Measurements from ENCODE around the gene PM20D1. TPM values are rescaled to one million over a fixed set of nuclear protein-coding genes. Genes with fewer than 3 reads are reported as not detected.
"Not testable (repeated sequence)": the region's sequence is repeated elsewhere in the genome, so short reads cannot be mapped to it uniquely, and the experiment has no call there.

Gene PM20D1
- total and polyA plus RNA-seq, 2 donors (not counting 1 experiment from before 2014, with no cell fraction given): 2.0 to 3.3 TPM

DNA sequence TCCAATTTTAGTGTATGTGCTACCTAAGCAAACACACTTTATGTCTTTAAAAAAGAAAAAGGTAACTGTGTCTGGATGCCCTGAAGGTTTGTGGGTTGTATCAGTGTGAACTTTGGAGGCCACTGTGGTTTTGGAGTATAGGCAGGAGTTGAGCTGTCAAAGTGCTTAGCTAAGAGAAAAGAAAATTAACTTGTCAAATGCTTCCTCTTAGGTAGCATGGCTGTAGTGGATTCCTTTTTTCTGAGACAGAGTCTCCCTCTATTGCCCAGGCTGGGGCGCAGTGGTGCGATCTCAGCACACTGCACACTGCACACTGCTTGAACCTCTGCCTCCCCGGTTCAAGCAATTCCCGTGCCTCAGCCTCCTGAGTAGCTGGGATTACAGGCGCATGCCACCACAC is 25.8 kb downstream of the PM20D1 start:
- no peak for TF ChIP-seq EZH2 (IDR thresholded peaks at IDR 0.05; ENCODE audit: borderline replicate concordance, insufficient read depth, low read depth, low read length, poor library complexity, severe bottlenecking)
- TF ChIP-seq CTCF (IDR thresholded peaks at IDR 0.05): no peak
- ChIA-PET POLR2A (interaction anchor here (1.2 kb wide), 1 partner anchor 49 kb away, joined by 3 read pairs; the partner anchor contains the start of gene RAB29), CTCF (interaction anchor here (0.6 to 1.6 kb wide), 4 partner anchors 30 to 156 kb away, joined by 3 to 6 read pairs (median 3); no protein-coding TSS in a partner anchor)
- Mint-ChIP-seq H3K9me3 (ENCODE audit: insufficient read depth) (no peaks in the 10 kb centered on the region), H3K4me1 (peaks cover 32% of the 10 kb centered on the region), H3K27ac (no peak overlapping the region), H3K27me3 (no peaks in the 10 kb centered on the region), H3K4me3 (peak overlapping the region; percentile 26)
- Histone ChIP-seq H3K27me3 (replicated peaks in 1 of 4; ENCODE audit: control extremely low read depth in 1 of 4, control insufficient read depth in 3 of 4, insufficient read depth in 4 of 4, low read length in 3 of 4) (no peaks in the 10 kb centered on the region), H3K79me2 (ENCODE audit: control insufficient read depth, insufficient read depth, low read length) (no peaks in the 10 kb centered on the region), H4K20me1 (ENCODE audit: control insufficient read depth, insufficient read depth, low read length, poor library complexity, severe bottlenecking) (no peaks in the 10 kb centered on the region), H3K27ac (ENCODE audit: low read length in 2 of 2) (no peak overlapping the region), H2AFZ (ENCODE audit: insufficient read depth, low read depth, low read length, poor library complexity, severe bottlenecking) (no peak overlapping the region), H3K9ac (ENCODE audit: low read length) (no peak overlapping the region), H3K36me3 (replicated peaks in 1 of 2; ENCODE audit: control extremely low read depth in 1 of 2, control insufficient read depth in 1 of 2, extremely low read depth in 1 of 2, insufficient read depth in 2 of 2, low read length in 1 of 2) (no peaks in the 10 kb centered on the region), H3K4me1 (ENCODE audit: control insufficient read depth in 2 of 2, insufficient read depth in 2 of 2, low read length in 2 of 2) (peaks cover 0 to 32% of the 10 kb centered on the region in 2 donors), H3K4me2 (replicated peaks; ENCODE audit: low read depth, low read length, poor library complexity, severe bottlenecking) (no peak overlapping the region), H3K4me3 (ENCODE audit: control extremely low read depth in 1 of 5, extremely low read depth in 1 of 5, insufficient read depth in 1 of 5, low read depth in 2 of 5, low read length in 4 of 5) (no peak overlapping the region), H3K9me3 (ENCODE audit: control extremely low read depth in 1 of 3, control insufficient read depth in 2 of 3, insufficient read depth in 1 of 3, low read length in 2 of 3) (peaks cover 3 to 7% (median 5%) of the 10 kb centered on the region in 3 donors)
- intact Hi-C loops (cut with micrococcal nuclease): no loop called here
- 80% methylated on average over 1 of the region's 5 CpGs for WGBS (ENCODE audit: insufficient coverage)
- DNase-seq: no peak
- ATAC-seq (ENCODE audit: low read depth): no peak

GRCh38 chr1:205823260-205823659 is 26.7 kb downstream of the PM20D1 start:
- DNase-seq (peak; percentile 60), ATAC-seq (ENCODE audit: low read depth) (peak; percentile 66)
- CTCF ChIA-PET: interaction anchor here (0.6 kb wide), 1 partner anchor 155 kb away, joined by 3 read pairs; no protein-coding TSS in a partner anchor
- intact Hi-C loops (cut with micrococcal nuclease): loop anchor here (1.0 kb wide), 1 partner anchor 10 kb away; the partner anchor contains the start of gene SLC41A1
- no CpG with 5 or more reads among the region's 2 CpGs for WGBS (ENCODE audit: insufficient coverage)
- H3K4me2 ChIP-seq (replicated peaks; ENCODE audit: low read depth, low read length, poor library complexity, severe bottlenecking); H2AFZ ChIP-seq (ENCODE audit: insufficient read depth, low read depth, low read length, poor library complexity, severe bottlenecking); H3K9ac ChIP-seq (ENCODE audit: low read length); H3K9me3 ChIP-seq (ENCODE audit: control extremely low read depth in 1 of 3, control insufficient read depth in 2 of 3, insufficient read depth in 1 of 3, low read length in 2 of 3); H3K27me3 Mint-ChIP-seq; H3K27ac ChIP-seq (ENCODE audit: low read length in 2 of 2); H4K20me1 ChIP-seq (ENCODE audit: control insufficient read depth, insufficient read depth, low read length, poor library complexity, severe bottlenecking); H3K4me3 ChIP-seq (ENCODE audit: control extremely low read depth in 1 of 5, extremely low read depth in 1 of 5, insufficient read depth in 1 of 5, low read depth in 2 of 5, low read length in 4 of 5); H3K9me3 Mint-ChIP-seq (ENCODE audit: insufficient read depth); H3K79me2 ChIP-seq (ENCODE audit: control insufficient read depth, insufficient read depth, low read length); H3K36me3 ChIP-seq (replicated peaks in 1 of 2; ENCODE audit: control extremely low read depth in 1 of 2, control insufficient read depth in 1 of 2, extremely low read depth in 1 of 2, insufficient read depth in 2 of 2, low read length in 1 of 2); POLR2A ChIA-PET; H3K27me3 ChIP-seq (replicated peaks in 1 of 4; ENCODE audit: control extremely low read depth in 1 of 4, control insufficient read depth in 3 of 4, insufficient read depth in 4 of 4, low read length in 3 of 4): not testable (repeated sequence)
- H3K4me1 Mint-ChIP-seq: peaks cover 32% of the 10 kb centered on the region
- peak overlapping the region; percentile 74 for H3K4me3 Mint-ChIP-seq
- H3K4me1 ChIP-seq (ENCODE audit: control insufficient read depth in 2 of 2, insufficient read depth in 2 of 2, low read length in 2 of 2): peaks cover 0 to 32% of the 10 kb centered on the region in 2 donors
- peak overlapping the region; percentile 77 for H3K27ac Mint-ChIP-seq
